ELF-1 (cell line): ENCODE data around the gene KIF19.
A peak's percentile ranks its signal among the peaks of the same experiment; 100 is the strongest.
"Not testable (repeated sequence)": the region's sequence is repeated elsewhere in the genome, so short reads cannot be mapped to it uniquely, and the experiment has no call there.

Experiments
- DNase-seq: peaks from one replicate; pipeline ENCODE4 v3.0.0-alpha.2; 2016; ENCODE audit warnings: low read depth, low spot score

The KIF19 gene

DNA sequence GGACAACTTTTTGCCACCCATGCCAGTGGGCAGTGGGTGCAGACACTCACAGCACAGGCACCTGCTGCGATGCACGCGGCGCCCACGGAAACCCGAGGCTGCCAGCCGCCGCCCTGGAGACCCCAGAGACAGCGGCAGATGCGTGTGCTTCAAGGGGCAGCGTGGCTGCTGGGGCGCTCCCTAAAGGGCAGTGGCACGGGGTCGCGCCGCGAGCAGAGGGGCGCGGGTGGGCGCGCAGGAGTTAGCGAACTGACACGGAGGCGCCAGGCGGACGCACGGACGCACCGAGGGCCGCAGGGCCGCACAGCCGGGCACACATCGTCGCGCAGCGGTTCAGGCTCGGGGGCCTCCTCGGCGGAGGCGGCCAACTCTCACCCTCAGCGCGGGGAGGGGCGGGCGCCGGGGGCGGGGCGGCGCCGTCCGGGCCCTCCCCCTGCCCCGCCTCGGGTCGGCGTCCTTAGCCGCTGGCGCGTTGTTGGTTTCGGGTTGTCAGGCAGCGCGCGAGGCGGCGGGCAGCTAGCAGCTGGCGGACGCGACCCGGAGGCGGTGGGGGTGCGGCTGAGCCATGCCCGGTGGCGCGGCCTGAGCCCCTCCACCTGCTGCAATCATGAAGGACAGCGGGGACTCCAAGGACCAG lies at the start of gene KIF19:
KIF19 (plus strand) TSS at position 484 of the 637 bp plus-strand sequence; CDS start at position 608, 124 bp downstream.
- DNase-seq: peak; percentile 73

DNA sequence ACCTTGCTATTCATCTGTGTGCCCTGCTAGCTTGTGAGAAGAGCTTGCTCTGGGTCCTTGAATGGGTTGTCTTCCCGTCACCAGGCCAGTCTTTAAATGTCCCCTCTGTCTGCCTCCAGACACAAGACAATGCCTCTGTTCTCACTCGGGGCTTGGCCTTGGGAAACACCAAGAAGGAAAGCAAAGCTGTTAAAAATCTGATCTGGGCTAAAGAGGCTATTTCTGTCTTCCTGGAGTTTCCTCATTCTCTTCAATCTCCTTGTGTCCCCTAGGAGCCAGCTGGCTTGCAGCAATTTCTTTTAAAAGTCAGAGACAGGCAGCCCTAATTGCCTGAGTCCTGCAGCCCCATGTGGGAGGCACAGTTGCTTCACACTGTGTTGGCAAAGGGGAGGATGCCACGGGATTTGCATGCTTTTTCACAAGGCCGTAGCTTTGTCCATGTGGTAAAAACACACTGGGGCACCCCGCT lies 49.5 kb upstream of the KIF19 start:
- DNase-seq: no peak

GRCh38 chr17:74277935-74278334 lies 48.1 kb upstream of the KIF19 start:
- DNase-seq: no peak

DNA sequence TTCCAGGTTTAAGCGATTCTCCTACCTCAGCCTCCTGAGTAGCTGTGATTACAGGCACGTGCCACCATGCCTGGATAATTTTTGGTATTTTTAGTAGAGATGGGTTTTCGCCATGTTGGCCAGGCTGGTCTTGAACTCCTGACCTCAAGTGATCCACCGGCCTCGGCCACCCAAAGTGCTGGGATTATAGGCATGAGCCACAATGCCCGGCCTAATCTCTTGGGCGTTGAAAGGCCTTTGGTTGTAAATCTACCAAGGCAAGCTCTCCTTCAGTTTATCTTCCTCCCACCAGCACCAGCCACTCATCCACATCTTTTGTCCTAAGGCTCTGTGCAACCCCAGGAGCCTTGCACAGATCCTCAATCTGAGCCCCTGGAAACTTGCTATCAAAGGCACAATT lies 46.4 kb upstream of the KIF19 start:
- not testable (repeated sequence) for DNase-seq

DNA sequence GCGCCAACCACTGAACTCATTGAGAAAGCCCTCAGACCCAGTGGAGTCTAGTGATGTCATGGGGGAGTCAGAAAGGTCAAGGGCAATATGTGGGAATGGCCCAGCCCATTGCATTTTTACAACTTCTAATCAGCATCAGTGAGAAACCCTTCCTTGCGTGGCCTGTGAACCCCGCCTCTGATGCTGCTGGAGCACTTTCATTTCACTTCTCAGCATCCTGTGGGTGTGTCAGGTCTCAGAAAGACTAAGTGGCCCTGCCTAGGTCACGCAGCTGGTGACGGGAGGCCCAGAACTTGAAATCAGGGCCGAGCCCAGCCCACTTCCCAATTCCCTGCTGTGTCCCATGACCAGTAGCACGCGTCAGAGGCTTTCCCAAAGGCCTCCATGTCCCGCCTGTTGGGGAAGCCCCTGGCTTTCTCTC lies 45.9 kb upstream of the KIF19 start:
- DNase-seq: no peak

GRCh38 chr17:74281799-74282198 lies 44.2 kb upstream of the KIF19 start:
- DNase-seq: no peak

DNA sequence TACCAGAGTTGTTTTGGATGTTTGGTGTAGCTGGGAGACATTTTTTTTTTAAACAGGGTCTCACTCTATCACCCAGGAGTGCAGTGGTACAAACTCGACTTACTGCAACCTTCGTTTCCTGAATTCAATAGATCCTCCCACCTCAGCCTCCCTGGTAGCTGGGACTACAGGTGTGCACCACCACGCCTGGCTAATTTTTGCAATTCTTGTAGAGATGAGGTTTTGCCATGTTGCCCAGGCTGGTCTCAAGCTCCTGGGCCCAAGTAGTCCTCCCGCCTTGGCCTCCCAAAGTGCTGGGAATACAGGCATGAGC lies 43.8 kb upstream of the KIF19 start:
- DNase-seq: not testable (repeated sequence)

- DNase-seq: no peak
Observed at GRCh38 chr17:74282587-74283370, 43.2 kb upstream of the KIF19 start.

DNA sequence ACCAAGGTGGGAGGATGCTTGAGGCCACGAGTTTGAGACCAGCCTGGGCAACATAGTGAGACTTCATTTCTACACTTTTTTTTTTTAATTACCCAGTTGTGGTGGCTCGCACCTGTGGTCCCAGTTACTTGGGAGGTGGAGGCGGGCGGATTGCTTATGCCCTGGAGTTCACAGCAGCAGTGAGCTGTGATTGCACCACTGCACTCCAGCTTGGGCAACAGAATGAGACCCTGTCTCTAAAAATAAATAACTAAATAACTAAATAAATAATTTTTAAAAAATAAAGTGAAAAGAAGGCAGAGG lies 42.7 kb upstream of the KIF19 start:
- DNase-seq: no peak

DNA sequence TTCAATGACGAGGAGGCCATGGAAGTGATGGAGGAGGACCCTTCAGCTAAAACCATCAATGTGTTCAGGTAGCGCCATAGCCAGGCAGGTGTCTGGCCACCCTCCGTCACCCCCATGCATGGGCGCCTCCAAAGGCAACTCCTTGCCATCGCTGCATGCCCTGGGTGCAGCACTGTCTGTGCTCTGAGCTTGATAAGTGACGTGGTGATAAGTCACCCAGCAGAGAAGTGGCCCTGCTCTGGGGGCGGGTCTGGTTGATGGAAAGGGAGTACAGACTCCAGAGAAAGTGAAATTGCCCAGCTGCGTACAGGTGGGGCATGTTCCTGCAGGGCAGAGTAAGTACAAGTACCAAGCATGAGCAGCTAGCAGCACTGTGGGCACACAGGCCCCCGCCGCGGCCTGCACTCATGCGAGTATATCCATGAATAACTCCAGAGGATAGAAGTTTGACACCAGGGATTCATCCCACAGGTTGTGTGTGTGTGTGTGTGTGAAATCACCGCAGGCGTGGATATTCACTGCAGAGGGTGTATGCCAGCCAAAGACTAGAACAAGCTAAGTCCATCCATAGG lies 38.9 kb upstream of the KIF19 start:
- DNase-seq: no peak

- no peak for DNase-seq
Observed at GRCh38 chr17:74288785-74289184, 37.2 kb upstream of the KIF19 start.

DNA sequence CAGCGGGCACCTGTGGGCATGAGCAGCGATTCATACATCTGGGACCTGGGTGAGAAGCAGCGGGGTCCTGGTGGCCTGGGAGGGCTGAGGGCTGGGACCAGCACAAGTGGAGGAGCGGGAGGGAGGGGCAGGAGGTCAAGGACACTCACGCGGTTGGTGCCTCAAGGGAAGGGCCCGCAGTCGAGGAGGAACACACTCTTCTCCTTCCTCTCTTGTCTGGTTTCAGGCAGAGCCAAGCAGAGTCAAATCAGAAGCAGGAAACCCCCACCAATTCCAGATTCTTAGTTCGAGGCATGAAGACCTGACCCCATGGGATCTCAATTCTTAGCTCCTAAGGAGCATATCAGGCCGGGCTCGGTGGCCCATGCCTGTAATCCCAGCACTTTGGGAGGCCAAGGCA lies 36.3 kb upstream of the KIF19 start:
- no peak for DNase-seq

- no peak for DNase-seq
Observed at GRCh38 chr17:74290340-74290739, 35.7 kb upstream of the KIF19 start.

- DNase-seq: no peak
Observed at GRCh38 chr17:74292495-74292894, 33.5 kb upstream of the KIF19 start.

GRCh38 chr17:74295625-74296547 lies 30.1 kb upstream of the KIF19 start:
- DNase-seq: no peak

GRCh38 chr17:74296548-74296936 lies 29.5 kb upstream of the KIF19 start:
- DNase-seq: peak; percentile 84

DNA sequence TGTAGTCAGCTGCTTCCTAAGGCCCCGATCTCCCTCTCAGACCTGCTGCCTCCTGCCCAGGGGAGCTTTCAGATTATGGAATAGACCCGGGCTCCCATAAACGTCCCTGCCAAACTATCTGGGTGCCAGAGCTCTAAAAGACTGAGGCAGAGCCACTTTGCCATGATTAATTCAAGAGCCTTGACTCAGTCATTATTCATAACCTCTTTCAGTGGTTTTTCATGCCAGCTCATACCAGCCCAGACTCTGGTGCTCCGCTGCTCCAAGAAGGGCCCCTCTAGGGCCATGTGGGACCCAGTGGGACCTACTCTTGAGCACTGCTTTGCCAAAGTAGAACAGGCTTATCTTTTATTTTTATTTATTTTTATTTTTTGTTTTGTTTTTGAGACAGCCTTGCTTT lies 28.1 kb upstream of the KIF19 start:
- DNase-seq: no peak

DNA sequence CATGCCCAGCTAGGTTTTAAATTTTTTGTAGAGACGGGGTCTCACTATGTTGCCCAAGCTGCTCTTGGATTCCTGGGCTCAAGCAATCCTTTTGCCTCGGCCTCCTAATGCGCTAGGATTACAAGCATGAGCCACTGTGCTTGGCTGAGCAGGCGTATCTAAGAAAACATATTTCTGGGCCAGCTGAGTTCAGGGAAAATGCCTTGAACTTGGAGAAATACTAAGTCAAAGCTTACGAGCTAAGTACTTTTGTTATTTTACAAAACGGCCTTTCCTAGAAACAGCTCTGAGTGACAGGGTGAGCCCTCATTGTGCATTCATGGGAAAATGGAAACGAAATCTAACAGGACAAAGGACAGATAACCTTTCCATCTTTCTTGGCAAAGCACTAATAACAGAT lies 27.2 kb upstream of the KIF19 start:
- no peak for DNase-seq

DNA sequence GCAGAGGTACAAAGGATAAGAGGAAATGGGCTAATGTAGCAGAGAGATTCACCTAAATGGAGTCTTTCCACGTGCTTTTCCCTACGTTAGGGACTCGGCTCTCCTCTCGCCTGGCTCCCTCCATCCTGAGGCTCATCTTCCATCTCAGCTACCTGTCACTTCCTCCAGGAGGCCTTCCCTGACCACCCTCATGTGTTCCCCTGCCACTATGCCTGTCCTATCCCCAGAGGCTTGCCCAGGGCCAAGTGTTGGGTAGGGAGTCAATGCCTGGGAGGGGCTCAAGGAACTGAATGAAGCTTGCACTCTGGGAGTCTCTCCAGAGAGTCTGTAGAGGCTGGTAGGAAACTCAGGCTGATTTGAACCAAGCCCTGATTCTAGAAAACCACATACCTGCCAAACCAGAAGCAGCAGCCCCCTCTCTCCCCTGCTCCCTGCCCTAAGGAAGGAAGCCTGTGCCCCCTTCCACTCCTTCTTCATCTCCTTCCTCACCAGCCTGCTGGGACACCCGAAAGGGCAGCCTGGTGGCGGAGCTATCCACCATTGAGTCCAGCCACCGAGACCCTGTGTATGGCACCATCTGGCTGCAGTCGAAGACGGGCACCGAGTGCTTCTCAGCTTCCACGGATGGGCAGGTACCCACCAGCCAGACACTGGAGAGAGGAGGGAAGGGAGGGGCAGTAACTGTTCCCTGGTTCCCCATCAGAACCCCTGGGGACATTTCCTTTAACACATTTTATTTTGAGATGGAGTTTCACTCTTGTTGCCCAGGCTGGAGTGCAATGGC lies 26.6 kb upstream of the KIF19 start:
- no peak for DNase-seq

- no peak for DNase-seq
Observed at GRCh38 chr17:74303305-74303704, 22.7 kb upstream of the KIF19 start.

DNA sequence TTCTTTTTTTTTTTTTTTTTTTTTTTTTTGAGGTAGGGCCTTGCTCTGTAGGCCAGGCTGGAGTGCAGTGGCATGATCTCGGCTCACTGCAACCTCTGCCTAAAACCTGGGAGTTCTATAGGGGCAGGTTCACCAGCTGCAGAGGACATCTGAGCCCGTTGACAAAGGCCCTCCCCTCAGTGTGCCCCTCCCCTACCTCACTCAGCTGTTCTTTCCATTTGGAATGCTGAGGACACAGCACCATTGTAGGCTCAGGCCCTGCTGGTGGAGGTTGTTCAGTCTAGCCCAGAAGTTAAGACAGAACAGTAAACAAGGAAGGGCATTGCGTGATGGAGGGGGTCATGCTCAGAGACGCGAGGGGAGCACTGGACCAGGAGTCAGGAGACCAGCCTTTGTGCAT lies 21.8 kb upstream of the KIF19 start:
- DNase-seq: no peak
